Daoy (cell line): ENCODE measurements around the gene HSD17B14. TPM values are rescaled to one million over a fixed set of nuclear protein-coding genes. Genes with fewer than 3 reads are reported as not detected.
"Not testable (repeated sequence)": the region's sequence is repeated elsewhere in the genome, so short reads cannot be mapped to it uniquely, and the experiment has no call there.

Experiments
- DNase-seq: peaks from one replicate; pipeline ENCODE4 v3.0.0-alpha.2; 2015; ENCODE audit warnings: low read depth
- total RNA-seq: library from RNA; depleted of rRNA; stranded (reverse); fragments of >200 nt; shearing (Covaris generic); gene quantifications from 2 replicates; pipeline ENCODE4 v1.2.3, GENCODE V29; 2014; rRNA removed

HSD17B14 gene
- total RNA-seq = 0.69 TPM in 1 of 2 replicates, not detected in the other

DNA sequence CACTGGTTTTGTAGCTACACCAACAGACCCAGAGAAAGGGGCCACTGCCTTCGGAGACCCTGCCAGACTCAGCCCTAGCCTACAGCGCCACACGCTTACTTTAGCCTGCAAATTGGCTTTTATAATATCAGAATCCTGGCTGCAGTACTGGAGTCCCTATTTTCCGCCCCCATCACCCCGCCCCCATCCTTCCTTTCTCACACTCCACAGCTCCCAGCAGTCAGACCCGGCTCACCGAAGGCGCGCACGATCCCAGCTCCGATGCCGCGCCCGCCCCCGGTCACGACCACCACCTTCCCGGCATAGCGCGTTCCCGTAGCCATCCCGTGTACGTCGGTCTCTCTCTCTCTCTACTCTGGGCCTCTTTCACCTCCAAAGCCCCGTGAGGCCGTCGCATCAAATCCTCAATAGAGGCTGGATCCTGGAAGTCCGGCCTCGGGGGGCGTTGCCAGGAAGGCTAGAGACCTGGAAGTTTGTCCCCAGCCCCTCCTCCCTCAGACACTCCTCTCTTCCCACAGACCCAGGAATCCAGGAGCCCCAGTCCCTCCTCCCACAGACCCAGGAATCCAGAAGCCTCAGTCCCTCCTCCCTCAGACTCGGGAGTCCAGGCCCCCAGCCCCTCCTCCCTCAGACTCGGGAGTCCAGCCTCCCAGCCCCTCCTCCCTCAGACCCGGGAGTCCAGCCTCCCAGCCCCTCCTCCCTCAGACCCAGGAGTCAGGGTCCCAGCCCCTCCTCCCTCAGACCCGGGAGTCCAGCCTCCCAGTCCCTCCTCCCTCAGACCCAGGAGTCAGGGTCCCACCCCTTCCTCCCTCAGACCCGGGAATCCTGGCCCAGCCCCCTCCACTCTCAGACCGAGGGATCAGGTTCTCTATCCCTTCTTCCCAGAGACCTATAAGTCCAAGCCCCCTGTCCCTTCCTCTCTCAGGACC is at the start of gene HSD17B14:
TSS of gene HSD17B14 (minus strand) at position 403 of the 929 bp plus-strand sequence. CDS start at position 323, 80 bp downstream.
- DNase-seq = no peak

DNA sequence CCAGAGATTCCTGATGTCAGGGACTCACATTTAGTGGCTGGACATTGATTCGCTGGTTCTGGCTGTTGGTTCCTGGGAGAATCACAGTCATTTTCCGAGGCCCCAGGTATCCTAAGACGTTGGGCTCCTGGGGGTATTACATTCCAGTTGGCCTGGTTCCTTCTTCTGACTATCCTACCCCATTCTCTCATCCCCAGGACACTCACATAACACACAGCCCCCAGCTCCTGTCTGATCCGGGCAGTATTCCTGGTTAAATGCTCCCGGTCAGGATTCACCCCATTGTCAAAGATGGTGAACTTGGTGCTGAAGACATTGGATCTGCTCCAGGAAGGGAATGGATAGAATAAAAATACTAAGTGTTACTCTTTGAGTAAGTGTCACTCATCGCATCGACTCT is 47.4 kb upstream of the HSD17B14 start:
- DNase-seq = no peak

DNA sequence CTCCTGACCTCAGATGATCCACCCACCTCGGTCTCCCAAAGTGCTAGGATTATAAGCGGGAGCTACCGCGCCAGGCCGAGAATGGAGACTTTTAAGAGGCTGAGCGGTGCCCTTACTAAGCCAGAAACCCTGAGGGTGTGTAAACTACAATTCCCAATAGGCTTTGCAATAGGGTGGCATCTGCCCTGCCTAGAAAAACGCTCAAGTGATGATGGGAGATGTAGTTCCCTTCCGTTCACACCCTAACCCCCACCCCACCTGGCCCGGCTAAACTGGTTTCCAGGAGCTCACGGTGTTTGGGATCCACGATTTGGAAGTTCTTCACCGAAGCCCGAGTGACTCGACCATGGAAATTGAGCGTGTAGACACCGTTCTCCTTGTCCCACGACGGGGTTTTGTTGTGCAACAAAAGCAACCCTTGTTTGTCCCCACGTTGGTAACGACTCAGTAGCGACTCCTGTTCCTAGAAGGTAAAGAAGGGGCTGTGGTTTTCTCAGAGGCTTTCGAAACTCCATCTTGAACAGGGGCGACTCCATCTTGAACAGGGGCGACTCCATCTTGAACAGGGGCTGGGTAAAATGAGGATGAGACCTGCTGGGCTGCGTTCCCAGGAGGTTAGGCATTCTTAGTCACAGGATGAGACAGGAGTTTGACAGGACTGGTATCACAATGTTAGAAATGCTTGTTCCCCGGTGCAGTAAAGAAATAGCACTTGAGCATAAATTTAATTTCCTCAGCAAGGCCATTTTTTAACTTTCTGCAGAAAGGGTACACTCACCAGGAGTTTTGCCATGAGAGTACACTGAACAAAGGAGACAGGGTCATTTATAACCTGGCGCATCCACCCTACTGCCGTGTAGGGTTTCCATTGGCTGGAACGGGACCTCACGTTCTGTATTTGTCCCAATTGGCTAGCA is 45.7 kb upstream of the HSD17B14 start:
- DNase-seq = no peak

DNA sequence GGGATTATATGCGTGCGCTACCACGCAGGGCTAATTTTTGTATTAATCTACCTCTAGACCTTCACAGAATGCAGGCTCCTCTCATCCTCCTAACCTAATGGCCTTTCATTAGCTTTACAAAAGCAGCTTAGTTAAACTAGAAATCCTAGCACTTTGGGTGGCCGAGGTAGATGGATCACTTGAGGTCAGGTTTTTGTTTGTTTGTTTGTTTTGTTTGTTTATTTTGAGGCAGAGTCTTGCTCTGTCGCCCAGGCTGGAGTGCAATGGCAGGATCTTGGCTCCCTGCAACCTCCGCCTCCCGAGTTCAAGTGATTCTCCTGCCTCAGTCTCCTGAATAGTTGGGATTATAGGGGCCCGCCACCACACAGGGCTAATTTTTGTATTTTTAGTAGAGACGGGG is 43.4 kb upstream of the HSD17B14 start:
- not testable (repeated sequence) for DNase-seq

DNA sequence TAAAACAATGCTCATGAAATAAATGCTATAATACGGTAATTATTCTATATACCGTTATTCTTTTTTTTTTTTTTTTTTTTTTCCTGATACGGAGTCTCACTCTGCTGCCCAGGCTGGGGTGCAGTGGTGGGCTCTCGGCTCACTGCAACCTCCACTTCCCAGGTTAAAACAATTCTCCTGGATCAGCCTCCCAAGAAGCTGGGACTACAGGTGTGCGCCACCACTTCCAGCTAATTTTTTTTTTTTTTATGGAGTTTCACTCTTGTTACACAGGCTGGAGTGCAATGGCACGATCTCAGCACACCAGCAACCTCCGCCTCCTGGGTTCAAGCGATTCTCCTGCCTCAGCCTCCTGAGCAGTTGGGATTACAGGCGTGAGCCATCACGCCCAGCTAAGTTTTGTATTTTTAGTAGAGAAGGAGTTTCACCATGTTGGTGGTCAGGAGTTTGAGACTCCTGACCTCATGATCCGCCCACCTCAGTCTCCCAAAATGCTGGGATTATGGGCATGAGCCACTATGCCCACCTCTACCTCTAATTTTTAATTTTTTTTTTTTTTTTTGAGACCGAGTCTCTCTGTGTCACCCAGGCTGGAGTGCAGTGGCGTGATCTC is 42.8 kb upstream of the HSD17B14 start:
- no peak for DNase-seq

DNA sequence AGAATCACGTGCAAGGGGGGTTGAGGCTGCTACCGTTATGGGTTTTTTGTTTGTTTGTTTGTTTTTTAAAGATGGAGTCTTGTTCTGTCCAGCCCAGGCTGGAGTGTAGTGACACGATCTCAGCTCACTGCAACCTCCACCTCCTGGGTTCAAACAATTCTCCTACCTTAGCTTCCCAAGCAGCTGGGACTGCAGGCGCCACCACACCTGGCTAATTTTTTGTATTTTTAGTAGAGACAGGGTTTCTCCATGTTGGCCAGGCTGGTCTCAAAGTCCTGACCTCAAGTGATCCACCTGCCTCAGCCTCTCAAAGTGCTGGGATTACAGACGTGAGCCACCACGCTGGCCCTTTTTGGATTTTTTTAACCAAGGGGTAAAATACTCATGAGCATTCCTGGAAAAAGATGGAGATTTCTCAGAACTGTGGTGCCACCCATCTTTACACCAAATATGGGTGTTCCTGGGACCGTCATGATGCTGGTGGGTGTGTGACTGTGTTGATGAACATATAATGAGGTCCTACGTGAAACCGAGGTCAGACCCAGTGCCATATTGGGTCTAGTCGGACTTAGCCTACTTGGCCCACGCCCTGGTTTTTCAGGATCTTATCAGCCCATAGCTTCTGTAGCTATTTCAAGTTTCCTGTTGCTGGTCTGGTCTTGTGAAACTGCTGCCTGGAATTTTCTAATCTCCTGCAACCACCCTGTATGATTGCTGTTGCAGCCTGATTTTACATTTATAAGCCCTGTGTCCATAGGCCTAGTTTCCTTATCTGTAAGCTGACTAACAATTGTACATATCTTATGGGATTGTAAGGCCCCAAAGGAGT is 42.1 kb upstream of the HSD17B14 start:
- no peak for DNase-seq

DNA sequence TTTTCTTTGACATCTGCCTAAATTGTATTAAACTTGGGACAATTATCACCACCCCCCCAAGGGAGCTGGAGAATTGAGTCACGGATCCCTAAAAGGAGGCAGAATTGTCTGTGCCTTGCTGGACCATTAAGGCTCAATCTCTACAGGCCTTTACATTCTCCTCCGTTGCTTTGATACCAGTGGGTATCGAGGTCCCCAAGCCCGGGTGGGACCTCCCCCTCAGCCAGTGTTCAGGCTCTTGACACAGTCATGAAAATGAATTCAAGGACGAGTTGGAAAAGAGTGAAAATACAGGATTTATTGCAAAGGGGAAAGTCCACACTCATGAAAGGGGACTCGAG is 41.5 kb upstream of the HSD17B14 start:
- no peak for DNase-seq

DNA sequence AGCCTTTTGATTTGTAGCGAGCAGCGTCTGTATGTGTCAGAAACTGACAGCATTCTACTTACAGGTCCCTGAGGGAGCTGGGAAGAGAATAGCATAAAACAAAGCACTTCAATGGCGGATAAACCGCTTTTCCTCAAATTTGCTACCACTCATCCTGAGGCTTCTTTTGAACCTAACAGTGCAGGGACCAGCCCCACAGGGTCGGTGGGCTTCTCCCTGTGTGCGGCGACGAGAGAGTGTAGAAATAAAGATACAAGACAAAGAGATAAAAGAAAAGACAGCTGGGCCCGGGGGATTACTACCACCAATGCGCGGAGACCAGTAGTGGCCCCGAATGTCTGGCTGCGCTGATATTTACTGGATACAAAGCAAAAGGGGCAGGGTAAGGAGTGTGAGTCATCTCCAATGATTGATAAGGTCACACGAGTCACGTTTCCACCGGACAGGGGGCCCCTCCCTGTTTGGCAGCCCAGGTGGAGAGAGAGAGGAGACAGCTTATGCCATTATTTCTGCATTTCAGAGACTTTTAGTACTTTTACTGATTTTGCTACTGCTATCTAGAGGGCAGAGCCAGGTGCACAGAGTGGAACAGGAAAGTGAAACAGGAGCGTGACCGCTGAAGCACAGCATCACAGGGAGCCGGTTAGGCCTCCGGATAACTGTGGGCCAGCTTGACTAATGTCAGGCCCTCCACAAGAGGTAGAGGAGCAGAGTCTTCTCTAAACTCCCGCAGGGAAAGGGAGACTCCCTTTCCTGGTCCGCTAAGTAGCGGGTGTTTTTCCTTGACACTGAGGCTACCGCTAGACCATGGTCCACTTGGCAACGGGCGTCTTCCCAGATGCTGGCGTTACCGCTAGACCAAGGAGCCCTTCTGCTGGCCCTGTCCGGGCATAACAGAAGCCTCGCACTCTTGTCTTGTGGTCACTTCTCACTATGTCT is 40.0 kb upstream of the HSD17B14 start:
- DNase-seq = not testable (repeated sequence)

DNA sequence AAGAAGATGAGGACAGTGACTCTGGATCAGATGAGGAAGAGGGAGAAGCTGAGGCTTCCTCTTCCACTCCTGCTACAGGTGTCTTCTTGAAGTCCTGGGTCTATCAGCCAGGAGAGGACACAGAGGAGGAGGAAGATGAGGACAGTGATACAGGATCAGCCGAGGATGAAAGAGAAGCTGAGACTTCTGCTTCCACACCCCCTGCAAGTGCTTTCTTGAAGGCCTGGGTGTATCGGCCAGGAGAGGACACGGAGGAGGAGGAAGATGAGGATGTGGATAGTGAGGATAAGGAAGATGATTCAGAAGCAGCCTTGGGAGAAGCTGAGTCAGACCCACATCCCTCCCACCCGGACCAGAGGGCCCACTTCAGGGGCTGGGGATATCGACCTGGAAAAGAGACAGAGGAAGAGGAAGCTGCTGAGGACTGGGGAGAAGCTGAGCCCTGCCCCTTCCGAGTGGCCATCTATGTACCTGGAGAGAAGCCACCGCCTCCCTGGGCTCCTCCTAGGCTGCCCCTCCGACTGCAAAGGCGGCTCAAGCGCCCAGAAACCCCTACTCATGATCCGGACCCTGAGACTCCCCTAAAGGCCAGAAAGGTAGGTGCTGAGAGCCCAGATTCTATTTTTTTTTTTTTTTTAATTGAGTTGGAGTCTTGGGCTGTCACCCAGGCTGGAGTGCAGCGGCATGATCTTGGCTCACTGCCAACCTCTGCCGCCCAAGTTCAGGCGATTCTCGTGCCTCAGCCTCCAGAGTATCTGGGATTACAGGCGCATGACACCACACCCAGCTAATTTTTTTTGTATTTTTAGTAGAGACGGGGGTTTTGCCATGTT is 38.2 kb upstream of the HSD17B14 start:
- DNase-seq = peak; percentile 81

DNA sequence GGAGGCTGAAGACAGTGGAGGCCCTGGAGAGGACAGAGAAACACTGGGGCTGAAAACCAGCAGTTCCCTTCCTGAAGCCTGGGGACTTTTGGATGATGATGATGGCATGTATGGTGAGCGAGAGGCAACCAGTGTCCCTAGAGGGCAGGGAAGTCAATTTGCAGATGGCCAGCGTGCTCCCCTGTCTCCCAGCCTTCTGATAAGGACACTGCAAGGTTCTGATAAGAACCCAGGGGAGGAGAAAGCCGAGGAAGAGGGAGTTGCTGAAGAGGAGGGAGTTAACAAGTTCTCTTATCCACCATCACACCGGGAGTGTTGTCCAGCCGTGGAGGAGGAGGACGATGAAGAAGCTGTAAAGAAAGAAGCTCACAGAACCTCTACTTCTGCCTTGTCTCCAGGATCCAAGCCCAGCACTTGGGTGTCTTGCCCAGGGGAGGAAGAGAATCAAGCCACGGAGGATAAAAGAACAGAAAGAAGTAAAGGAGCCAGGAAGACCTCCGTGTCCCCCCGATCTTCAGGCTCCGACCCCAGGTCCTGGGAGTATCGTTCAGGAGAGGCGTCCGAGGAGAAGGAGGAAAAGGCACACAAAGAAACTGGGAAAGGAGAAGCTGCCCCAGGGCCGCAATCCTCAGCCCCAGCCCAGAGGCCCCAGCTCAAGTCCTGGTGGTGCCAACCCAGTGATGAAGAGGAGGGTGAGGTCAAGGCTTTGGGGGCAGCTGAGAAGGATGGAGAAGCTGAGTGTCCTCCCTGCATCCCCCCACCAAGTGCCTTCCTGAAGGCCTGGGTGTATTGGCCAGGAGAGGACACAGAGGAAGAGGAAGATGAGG is 37.4 kb upstream of the HSD17B14 start:
- no peak for DNase-seq

DNA sequence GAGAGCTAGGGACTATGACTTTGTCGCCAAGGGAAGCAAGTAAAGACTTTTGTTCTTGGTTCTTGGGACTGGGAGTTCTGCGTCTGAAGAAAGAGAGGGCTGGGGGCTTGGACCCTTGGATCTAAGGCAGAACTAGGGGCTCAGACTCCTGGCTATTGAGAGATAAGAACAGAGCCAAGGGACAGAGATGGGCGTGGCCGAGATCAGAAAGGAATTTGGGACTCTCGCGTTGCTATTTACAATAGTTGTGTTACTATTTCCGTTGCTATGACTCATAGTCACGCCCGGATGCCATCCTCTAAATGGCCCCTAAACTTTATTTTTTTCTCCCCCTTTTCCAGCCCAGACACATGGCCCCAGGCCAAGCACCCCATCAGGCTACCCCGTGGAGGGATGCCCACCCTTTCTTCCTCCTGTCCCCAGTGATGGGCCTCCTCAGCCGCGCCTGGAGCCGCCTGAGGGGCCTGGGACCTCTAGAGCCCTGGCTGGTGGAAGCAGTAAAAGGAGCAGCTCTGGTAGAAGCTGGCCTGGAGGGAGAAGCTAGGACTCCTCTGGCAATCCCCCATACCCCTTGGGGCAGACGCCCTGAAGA is 36.7 kb upstream of the HSD17B14 start:
- peak; percentile 95 for DNase-seq

DNA sequence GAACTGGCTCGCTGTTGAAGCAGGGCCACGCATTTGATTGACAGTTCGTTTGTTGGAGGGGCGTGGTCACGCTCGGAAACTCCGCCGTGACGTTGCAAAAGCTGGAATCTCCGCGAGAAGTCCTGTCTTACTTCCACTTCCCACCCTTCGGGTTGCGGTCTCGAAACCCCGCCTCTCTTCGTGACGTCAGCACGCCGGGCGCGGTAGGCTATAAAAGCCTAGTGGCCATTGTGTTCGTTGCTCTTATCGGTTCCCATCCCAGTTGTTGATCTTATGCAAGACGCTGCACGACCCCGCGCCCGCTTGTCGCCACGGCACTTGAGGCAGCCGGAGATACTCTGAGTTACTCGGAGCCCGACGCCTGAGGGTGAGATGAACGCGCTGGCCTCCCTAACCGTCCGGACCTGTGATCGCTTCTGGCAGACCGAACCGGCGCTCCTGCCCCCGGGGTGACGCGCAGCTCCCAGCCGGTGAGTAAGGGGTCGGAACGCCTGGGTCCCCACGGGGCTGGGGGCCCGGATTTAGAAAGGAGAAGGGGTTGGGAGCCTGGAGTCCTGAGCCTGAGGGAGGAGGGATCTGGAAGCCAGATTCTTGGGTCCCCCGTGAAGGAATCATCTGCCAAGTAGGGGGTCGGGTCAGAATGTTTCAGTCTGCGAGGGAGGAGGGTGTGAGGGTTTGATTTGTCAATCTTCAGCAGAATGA is 36.0 kb upstream of the HSD17B14 start, which contains the start of gene PPP1R15A:
TSS of gene PPP1R15A (plus strand) at position 240 of the 702 bp plus-strand sequence. CDS start 813 bp downstream, outside the sequence.
- peak; percentile 97 for DNase-seq

DNA sequence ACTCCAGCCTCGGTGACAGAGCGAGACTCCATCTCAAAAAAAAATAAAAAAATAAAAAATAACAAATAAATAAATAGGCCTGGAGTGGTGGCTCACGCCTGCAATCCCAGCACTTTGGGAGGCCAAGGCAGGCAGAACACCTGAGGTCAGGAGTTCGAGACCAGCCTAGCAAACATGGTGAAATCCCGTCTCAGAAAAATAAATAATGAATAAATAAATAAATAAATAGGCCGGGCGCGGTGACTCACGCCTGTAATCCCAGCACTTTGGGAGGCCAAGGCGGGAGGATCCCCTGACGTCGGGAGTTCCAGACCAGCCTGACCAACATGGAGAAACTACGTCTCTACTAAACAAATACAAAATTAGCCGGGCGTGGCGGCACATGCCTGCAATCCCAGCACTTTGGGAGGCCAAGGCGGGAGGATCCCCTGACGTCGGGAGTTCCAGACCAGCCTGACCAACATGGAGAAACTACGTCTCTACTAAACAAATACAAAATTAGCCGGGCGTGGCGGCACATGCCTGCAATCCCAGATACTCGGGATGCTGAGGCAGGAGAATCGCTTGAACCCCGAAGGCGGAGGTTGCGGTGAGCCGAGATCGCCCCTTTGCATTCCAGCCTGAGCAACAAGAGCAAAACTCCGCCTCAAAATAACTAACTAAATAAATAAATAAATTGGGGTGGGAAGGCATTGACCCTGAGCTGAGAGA is 35.3 kb upstream of the HSD17B14 start:
- not testable (repeated sequence) for DNase-seq

DNA sequence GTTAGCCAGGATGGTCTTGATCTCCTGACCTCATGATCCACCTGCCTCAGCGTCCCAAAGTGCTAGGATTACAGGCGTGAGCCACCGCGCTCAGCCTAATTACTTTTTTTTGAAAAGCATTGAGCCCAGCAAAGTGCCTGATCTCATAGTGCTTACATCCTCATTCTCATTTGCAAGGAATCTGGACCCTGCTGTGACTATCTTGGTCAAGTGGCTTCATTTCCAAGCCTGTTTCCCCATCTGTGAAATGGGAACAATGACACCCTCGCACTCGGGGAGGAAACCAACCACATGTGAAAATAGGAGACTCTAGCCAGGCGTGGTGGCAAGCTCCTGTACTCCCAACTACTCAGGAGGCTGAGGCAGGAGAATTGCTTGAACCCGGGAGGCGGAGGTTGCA is 33.8 kb upstream of the HSD17B14 start:
- no peak for DNase-seq

DNA sequence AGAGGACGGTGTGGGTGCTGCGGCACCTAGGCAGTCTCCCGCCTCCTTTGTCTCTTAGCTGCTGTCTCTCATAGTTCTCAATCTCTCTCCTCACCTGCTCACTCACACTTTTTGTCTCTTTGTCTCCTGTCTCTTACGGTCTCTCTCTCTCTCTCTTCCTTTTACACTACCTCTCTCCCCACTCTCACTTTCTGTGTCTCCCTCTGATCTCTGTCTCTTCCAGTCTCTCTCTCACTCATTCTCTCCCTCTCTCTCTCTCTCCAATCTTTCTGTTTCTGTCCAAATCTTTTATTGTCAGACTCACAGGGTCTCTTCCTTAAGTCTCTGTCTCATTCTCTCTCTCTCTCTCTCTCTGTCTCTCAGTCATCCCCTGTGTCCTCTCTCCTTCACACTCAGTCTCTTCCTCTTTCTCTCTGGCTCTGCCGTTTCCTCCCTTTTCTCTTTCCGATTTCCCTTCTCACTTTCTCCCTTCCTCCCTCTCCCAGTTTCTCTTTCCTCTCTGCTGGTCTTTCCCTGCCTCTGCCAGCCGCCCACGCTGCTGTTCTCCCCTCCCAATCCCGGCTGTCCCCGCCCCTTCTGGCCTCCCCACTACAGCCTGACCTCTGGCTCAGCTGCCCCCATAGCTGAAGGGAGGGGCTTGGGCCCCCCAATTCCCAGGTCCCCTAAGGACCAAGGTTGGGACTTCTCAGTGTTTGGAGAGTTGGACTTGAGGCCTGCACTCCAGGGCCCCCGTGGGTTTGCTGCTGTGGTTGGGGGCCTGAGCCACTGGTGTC is 32.0 kb upstream of the HSD17B14 start, which contains the start of gene PLEKHA4:
TSS of gene PLEKHA4 (minus strand) at position 504 of the 773 bp plus-strand sequence. CDS start 997 bp downstream, outside the sequence.
- peak; percentile 69 for DNase-seq
